ENCODE data around the gene C1QTNF6.
"Not testable (repeated sequence)": the region's sequence is repeated elsewhere in the genome, so short reads cannot be mapped to it uniquely, and the experiment has no call there.

DNA sequence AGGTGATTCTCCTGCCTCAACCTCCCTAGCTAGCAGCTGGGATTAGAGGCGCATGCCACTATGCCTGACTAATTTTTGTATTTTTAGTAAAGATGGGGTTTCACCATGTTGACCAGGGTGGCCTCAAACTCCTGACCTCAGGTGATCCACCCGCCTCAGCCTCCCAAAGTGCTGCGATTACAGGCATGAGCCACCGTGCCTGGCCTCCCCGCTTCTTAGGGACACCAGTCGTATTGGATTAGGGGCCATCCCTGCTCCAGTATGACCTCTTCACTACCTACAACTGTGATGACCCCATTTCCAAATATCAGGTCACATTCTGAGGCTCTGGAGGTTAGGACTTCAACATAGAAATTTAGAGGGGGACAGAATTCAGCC, 13.4 kb upstream of the C1QTNF6 start:
- TF ChIP-seq POLR2A (IDR thresholded peaks at IDR 0.05; ENCODE audit: low read length); GATA1 (IDR thresholded peaks at IDR 0.05; ENCODE audit: low read depth, low read length): not testable (repeated sequence)
